ENCODE data around the gene TMEM132C. TPM values are rescaled to one million over a fixed set of nuclear protein-coding genes. Genes with fewer than 3 reads are reported as not detected.
"Not testable (repeated sequence)": the region's sequence is repeated elsewhere in the genome, so short reads cannot be mapped to it uniquely, and the experiment has no call there.

TMEM132C gene
- polyA plus RNA-seq (2012; ENCODE audit: low read depth, missing spikeins) = not detected

DNA sequence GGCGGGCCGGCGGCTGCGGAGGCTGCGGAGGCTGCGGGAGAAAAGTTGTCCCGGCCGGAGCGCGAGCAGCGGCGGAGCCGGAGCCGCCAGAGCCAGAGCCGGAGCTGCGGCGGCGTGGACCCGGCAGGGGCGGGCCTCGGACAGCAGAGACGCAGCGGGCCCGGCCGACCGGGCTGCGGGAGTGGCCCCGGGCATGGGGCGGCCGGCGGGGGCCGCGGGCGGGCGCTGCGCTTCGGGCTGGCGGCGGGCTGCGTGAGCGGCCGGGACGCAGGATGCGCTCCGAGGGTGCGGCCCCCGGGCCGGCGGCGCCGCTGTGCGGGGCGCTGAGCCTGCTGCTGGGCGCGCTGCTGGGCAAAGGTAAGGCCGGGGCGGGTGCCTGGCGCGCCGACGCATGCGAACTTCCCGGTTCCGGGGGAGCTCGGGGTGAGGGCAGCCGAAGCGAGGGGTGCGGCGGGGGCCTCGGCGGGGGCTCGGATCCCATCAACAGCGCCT is at the start of gene TMEM132C:
TMEM132C (plus strand) TSS at position 40 of the 492 bp plus-strand sequence; CDS start at position 273, 233 bp downstream.
- no peak for DNase-seq (ENCODE audit: insufficient read length, low spot score)
- FAIRE-seq = no peak
- no peak for TF ChIP-seq POLR2A (IDR thresholded peaks at IDR 0.05; ENCODE audit: low read depth, low read length)
- TF ChIP-seq TAF1 (IDR thresholded peaks at IDR 0.05; ENCODE audit: low read depth, low read length) = no peak
- TF ChIP-seq POLR2AphosphoS5 (IDR thresholded peaks at IDR 0.05; ENCODE audit: low read depth, low read length) = no peak
- no peak for TF ChIP-seq POU2F2 (IDR thresholded peaks at IDR 0.05; ENCODE audit: low read depth, low read length)
- TF ChIP-seq PAX5 (IDR thresholded peaks at IDR 0.05; ENCODE audit: insufficient read depth, low read length, severe bottlenecking) = no peak
- TF ChIP-seq SPI1 (IDR thresholded peaks at IDR 0.05; ENCODE audit: low read depth, low read length) = no peak

DNA sequence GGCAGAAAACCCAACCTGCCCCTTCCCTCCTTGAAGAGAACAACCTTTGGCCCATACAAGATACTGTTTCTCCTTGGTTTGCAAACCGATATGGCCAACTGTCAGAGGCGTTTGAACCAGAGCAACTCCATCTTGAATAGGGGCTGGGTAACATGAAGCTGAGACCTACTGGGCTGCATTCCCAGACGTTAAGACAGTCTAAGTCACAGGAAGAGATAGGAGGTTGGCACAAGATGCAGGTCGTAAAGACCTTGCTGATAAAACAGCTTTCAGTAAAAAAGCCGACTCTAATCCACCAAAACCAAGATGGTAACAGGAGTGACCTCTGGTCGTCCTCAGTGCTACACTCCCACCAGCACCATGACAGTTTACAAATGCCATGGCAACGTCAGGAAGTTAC is 42.7 kb upstream of the TMEM132C start:
- no peak for FAIRE-seq

DNA sequence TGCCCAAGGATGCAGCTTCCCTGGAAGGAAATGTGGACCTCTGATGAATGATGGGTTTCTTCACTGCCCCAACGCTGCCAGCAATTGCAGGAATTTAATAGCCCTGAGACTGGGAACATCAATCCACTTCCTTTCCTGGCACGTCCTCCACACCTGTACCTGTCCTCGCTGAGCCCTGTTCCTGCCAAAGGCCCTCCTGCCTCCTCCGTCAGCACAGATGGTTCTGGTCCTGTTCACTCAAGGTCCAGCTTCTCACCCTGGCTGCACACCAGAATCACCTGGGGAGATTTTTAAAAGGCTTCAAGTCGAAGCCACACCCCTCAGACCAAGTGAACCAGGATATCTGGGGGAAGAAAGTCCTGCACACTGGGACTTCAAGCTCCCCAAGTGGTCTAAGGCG is 38.4 kb upstream of the TMEM132C start:
- no peak for TF ChIP-seq PAX5 (IDR thresholded peaks at IDR 0.05; ENCODE audit: insufficient read depth, low read length, severe bottlenecking)
- TF ChIP-seq POU2F2 (IDR thresholded peaks at IDR 0.05; ENCODE audit: low read depth, low read length) = no peak
- no peak for TF ChIP-seq POLR2AphosphoS5 (IDR thresholded peaks at IDR 0.05; ENCODE audit: low read depth, low read length)
- TF ChIP-seq POLR2A (IDR thresholded peaks at IDR 0.05; ENCODE audit: low read depth, low read length) = no peak
- no peak for TF ChIP-seq SPI1 (IDR thresholded peaks at IDR 0.05; ENCODE audit: low read depth, low read length)
- TF ChIP-seq TAF1 (IDR thresholded peaks at IDR 0.05; ENCODE audit: low read depth, low read length) = no peak
- FAIRE-seq (no peak), DNase-seq (ENCODE audit: insufficient read length, low spot score) (no peak)

More for the DNA sequence above, 42.7 kb upstream of the TMEM132C start:
- DNase-seq (ENCODE audit: insufficient read length, low spot score) = no peak
- no peak for TF ChIP-seq POLR2A (IDR thresholded peaks at IDR 0.05; ENCODE audit: low read depth, low read length)
- no peak for TF ChIP-seq POLR2AphosphoS5 (IDR thresholded peaks at IDR 0.05; ENCODE audit: low read depth, low read length)
- no peak for TF ChIP-seq POU2F2 (IDR thresholded peaks at IDR 0.05; ENCODE audit: low read depth, low read length)

DNA sequence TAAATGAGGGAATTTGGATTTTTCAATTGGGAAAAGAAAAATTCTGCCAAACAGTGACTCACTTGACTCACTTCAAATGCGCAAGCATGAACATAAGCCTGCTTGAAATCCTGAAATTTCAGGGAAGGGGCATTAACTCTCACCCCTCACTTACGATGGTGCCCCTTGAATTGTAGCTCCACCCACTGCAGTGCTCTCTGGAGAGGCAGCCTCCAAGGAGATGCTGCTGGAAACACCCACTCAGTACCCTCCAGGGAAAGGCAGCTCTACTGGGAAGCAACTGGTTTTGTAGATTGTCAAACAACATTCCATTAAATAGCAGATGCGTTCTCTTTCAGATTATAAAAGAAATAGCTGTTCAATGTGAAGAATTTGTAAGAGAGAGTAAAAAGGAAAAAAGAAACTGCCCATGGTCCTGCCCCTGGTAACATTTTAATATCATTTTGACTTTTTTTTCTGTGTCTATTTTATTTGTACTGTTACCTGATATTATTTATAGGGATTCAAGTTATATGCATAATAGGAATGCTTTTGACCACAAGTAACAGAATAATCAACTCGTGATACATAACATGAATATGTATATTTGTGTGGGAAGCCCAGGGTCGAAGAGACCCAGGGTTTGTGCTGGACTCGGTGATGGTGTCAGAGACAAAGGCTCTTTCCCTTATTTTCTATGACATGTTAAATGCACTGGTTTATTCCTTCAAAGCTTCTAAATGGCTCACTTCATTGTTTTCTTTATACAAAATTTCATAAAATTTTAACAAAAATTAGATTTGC is 31.1 kb upstream of the TMEM132C start:
- FAIRE-seq = no peak
- TF ChIP-seq POU2F2 (IDR thresholded peaks at IDR 0.05; ENCODE audit: low read depth, low read length) (no peak), PAX5 (IDR thresholded peaks at IDR 0.05; ENCODE audit: insufficient read depth, low read length, severe bottlenecking) (no peak), TAF1 (IDR thresholded peaks at IDR 0.05; ENCODE audit: low read depth, low read length) (no peak), POLR2A (IDR thresholded peaks at IDR 0.05; ENCODE audit: low read depth, low read length) (no peak), SPI1 (IDR thresholded peaks at IDR 0.05; ENCODE audit: low read depth, low read length) (no peak), POLR2AphosphoS5 (IDR thresholded peaks at IDR 0.05; ENCODE audit: low read depth, low read length) (no peak)
- no peak for DNase-seq (ENCODE audit: insufficient read length, low spot score)

DNA sequence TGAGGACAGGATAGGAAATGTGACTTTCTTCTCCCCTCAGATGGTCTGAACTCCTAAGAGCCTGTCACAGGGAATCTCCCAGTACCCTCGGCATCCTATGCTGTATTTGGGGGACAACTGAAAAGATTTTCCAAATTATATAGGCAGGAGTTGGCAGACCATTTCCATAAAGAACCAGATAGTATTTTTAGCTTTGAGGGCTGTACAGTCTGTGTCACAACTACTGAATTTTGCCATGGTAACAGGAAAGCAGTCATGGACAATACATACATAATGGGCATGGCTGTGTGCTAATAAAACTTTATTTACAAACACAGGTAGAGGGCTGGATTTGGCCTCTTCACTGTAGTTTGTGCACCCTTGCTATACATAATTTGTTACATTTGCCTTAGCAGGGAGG is 30.4 kb upstream of the TMEM132C start:
- FAIRE-seq (no peak), DNase-seq (ENCODE audit: insufficient read length, low spot score) (no peak)
- TF ChIP-seq SPI1 (IDR thresholded peaks at IDR 0.05; ENCODE audit: low read depth, low read length) (no peak), TAF1 (IDR thresholded peaks at IDR 0.05; ENCODE audit: low read depth, low read length) (no peak), POLR2A (IDR thresholded peaks at IDR 0.05; ENCODE audit: low read depth, low read length) (no peak), POU2F2 (IDR thresholded peaks at IDR 0.05; ENCODE audit: low read depth, low read length) (no peak), POLR2AphosphoS5 (IDR thresholded peaks at IDR 0.05; ENCODE audit: low read depth, low read length) (no peak), PAX5 (IDR thresholded peaks at IDR 0.05; ENCODE audit: insufficient read depth, low read length, severe bottlenecking) (no peak)

DNA sequence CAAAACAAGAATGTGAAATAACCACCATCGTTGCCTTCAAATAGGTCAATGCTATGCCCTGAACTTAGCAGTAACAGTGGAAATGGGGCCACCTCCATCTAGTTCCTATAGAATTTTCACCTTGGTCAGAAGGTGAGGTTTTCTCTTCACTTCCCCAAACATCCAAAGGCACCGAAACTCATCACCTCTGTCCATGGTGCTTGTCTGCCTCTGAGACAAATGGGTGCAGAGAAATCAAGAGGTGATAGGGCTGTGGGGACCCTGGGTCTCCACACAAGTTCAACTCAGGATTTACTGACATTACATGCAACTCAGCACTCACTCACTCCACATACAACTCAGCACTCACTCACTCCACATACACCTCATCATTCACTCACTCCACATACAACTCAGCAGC is 26.2 kb upstream of the TMEM132C start:
- DNase-seq (ENCODE audit: insufficient read length, low spot score) (no peak), FAIRE-seq (no peak)
- no peak for TF ChIP-seq SPI1 (IDR thresholded peaks at IDR 0.05; ENCODE audit: low read depth, low read length)
- TF ChIP-seq TAF1 (IDR thresholded peaks at IDR 0.05; ENCODE audit: low read depth, low read length) = no peak
- no peak for TF ChIP-seq POLR2AphosphoS5 (IDR thresholded peaks at IDR 0.05; ENCODE audit: low read depth, low read length)
- TF ChIP-seq PAX5 (IDR thresholded peaks at IDR 0.05; ENCODE audit: insufficient read depth, low read length, severe bottlenecking) = no peak
- no peak for TF ChIP-seq POLR2A (IDR thresholded peaks at IDR 0.05; ENCODE audit: low read depth, low read length)
- no peak for TF ChIP-seq POU2F2 (IDR thresholded peaks at IDR 0.05; ENCODE audit: low read depth, low read length)

DNA sequence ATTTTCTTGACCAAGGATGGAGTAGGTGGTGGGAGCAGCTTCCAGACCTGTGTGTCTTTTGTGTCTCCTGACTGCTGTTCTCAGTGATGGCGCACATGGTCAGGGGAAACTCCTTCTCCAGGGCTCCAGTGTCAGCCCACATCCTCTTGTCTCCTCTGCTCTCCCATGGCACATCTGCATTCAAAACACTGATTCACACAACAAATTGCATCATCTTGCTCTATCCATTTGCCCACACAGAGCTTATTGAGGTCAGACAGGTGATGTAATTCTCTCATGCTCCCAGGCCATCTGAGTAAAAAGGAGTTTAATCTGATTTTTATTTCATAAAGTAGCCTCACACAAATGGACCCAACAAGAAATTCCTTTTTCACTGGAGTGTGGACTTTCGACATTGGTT is 21.8 kb upstream of the TMEM132C start:
- FAIRE-seq (no peak), DNase-seq (ENCODE audit: insufficient read length, low spot score) (no peak)
- no peak for TF ChIP-seq SPI1 (IDR thresholded peaks at IDR 0.05; ENCODE audit: low read depth, low read length)
- TF ChIP-seq POU2F2 (IDR thresholded peaks at IDR 0.05; ENCODE audit: low read depth, low read length) = no peak
- no peak for TF ChIP-seq POLR2A (IDR thresholded peaks at IDR 0.05; ENCODE audit: low read depth, low read length)
- no peak for TF ChIP-seq TAF1 (IDR thresholded peaks at IDR 0.05; ENCODE audit: low read depth, low read length)
- TF ChIP-seq PAX5 (IDR thresholded peaks at IDR 0.05; ENCODE audit: insufficient read depth, low read length, severe bottlenecking) = no peak
- no peak for TF ChIP-seq POLR2AphosphoS5 (IDR thresholded peaks at IDR 0.05; ENCODE audit: low read depth, low read length)

DNA sequence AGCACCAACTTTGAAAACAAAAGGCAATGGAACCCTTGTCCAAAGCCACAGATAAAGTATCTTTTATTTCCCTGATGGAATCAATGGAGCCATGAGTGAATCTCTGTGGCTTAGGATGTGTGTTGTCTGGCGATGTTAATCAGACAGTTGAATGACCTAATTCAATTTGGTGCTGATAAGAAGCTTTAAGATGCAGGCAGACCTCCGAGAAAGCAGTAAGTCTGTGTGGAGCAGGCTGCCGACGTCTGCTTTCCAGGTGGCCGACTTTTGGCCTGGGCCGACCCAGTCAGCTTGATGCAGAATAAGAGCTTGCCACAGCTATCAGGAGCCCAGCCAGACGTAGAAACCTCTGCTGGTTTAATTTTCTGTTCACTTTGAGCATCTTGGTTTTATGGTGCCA is 21.1 kb upstream of the TMEM132C start:
- DNase-seq (ENCODE audit: insufficient read length, low spot score) (no peak), FAIRE-seq (no peak)
- no peak for TF ChIP-seq POLR2A (IDR thresholded peaks at IDR 0.05; ENCODE audit: low read depth, low read length)

DNA sequence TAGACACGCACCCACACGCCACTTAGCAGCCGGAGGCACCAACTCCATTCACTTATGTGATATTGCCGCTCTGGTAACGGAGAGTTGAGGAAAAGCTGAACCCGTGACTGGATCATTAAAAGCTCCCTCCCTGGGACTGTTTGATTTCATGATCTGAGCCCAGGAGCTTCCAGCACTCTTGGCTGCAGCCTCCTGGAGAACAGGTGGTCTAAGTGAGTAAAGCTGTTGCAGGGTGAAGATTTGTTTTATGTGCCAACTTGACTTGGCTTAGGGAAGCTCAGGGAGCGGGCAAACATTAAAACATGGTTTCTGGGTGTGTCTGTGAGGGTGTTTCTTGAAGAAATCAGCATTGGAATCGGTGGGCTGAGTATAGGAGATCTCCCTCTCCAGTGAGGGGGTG is 16.9 kb upstream of the TMEM132C start:
- TF ChIP-seq SPI1 (IDR thresholded peaks at IDR 0.05; ENCODE audit: low read depth, low read length) (no peak), PAX5 (IDR thresholded peaks at IDR 0.05; ENCODE audit: insufficient read depth, low read length, severe bottlenecking) (no peak), TAF1 (IDR thresholded peaks at IDR 0.05; ENCODE audit: low read depth, low read length) (no peak), POU2F2 (IDR thresholded peaks at IDR 0.05; ENCODE audit: low read depth, low read length) (no peak), POLR2A (IDR thresholded peaks at IDR 0.05; ENCODE audit: low read depth, low read length) (no peak), POLR2AphosphoS5 (IDR thresholded peaks at IDR 0.05; ENCODE audit: low read depth, low read length) (no peak)
- no peak for DNase-seq (ENCODE audit: insufficient read length, low spot score)
- FAIRE-seq = no peak

DNA sequence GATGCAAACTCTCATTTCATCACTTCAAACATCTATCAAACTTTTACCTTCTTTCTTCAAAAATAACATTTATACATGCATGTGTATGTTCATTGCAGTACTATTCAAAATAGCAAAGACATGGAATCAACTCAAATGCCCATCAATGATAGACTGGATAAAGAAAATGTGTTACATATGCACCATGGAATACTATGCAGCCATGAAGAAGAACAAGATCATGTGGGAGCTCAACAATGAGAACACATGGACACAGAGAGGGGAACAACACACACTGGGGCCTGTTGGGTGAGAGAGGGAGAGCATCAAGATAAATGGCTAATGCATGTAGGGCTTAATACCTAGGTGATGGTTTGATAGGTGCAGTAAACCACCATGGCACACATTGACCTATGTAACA is 13.1 kb upstream of the TMEM132C start:
- DNase-seq (ENCODE audit: insufficient read length, low spot score); FAIRE-seq: not testable (repeated sequence)
